GM18498 (cell line): ENCODE results near the gene MCTS1.
"Not testable (repeated sequence)": the region's sequence is repeated elsewhere in the genome, so short reads cannot be mapped to it uniquely, and the experiment has no call there.

ENCODE experiments used
- ATAC-seq: cut with Tn5 transposase; IDR thresholded peaks from one replicate; pipeline ENCODE4 v1.9.1; 2021; ENCODE audit warnings: mild to moderate bottlenecking, moderate library complexity; ENCODE audit not compliant: unreplicated experiment

Gene MCTS1

GRCh38 chrX:120603707-120604360 lies at the start of gene MCTS1:
Gene MCTS1 (plus strand): TSS chrX:120604101. CDS start chrX:120604237, 136 bp downstream.
- ATAC-seq: peak; percentile 93

- no peak for ATAC-seq
Observed at GRCh38 chrX:120556251-120556650, 47.6 kb upstream of the MCTS1 start.

GRCh38 chrX:120559804-120560203 lies 44.1 kb upstream of the MCTS1 start:
- peak; percentile 17 for ATAC-seq

- ATAC-seq: peak; percentile 41
Observed at GRCh38 chrX:120560405-120560841, 43.5 kb upstream of the MCTS1 start.

- ATAC-seq: peak; percentile 89
Observed at GRCh38 chrX:120560842-120561633, 42.9 kb upstream of the MCTS1 start, which contains the start of gene CUL4B. Gene CUL4B (minus strand): TSS chrX:120560962. CDS start chrX:120560638, 324 bp downstream.

GRCh38 chrX:120561634-120562568 lies 42.0 kb upstream of the MCTS1 start:
- no peak for ATAC-seq

GRCh38 chrX:120562569-120562926 lies 41.4 kb upstream of the MCTS1 start:
- no peak for ATAC-seq

- no peak for ATAC-seq
Observed at GRCh38 chrX:120564925-120565324, 39.0 kb upstream of the MCTS1 start.

- no peak for ATAC-seq
Observed at GRCh38 chrX:120566817-120567216, 37.1 kb upstream of the MCTS1 start.

- ATAC-seq: no peak
Observed at GRCh38 chrX:120568035-120568434, 35.9 kb upstream of the MCTS1 start.

GRCh38 chrX:120568609-120569008 lies 35.3 kb upstream of the MCTS1 start:
- ATAC-seq: no peak

GRCh38 chrX:120570011-120570600 lies 33.8 kb upstream of the MCTS1 start:
- ATAC-seq: no peak

GRCh38 chrX:120573806-120574205 lies 30.1 kb upstream of the MCTS1 start:
- ATAC-seq: not testable (repeated sequence)

- no peak for ATAC-seq
Observed at GRCh38 chrX:120575379-120576114, 28.4 kb upstream of the MCTS1 start.

- no peak for ATAC-seq
Observed at GRCh38 chrX:120585702-120586101, 18.2 kb upstream of the MCTS1 start.

GRCh38 chrX:120604361-120604782 lies 471 bp downstream of the MCTS1 start:
- peak; percentile 60 for ATAC-seq

- no peak for ATAC-seq
Observed at GRCh38 chrX:120612086-120612485, 8.2 kb downstream of the MCTS1 start.

- no peak for ATAC-seq
Observed at GRCh38 chrX:120614816-120615215, 10.9 kb downstream of the MCTS1 start.

- no peak for ATAC-seq
Observed at GRCh38 chrX:120617996-120618630, 14.2 kb downstream of the MCTS1 start.
